GM18505 (cell line): ENCODE data around the gene NBEA.

Experiments
- ATAC-seq: cut with Tn5 transposase; IDR thresholded peaks from one replicate; pipeline ENCODE4 v1.9.1; 2021; ENCODE audit not compliant: unreplicated experiment
- POLR2A ChIP-seq: IDR thresholded peaks from 4 replicates; pipeline ENCODE4 v1.6.1; 2011; ENCODE audit warnings: borderline replicate concordance; ENCODE audit not compliant: insufficient read depth, insufficient read length; ENCODE audit errors: extremely low read depth

NBEA gene

GRCh38 chr13:35499676-35500075, 557.6 kb downstream of the NBEA start:
- no peak for ATAC-seq
- TF ChIP-seq POLR2A: no peak

GRCh38 chr13:35500144-35500543, 558.1 kb downstream of the NBEA start:
- no peak for TF ChIP-seq POLR2A
- no peak for ATAC-seq

- ATAC-seq: no peak
- TF ChIP-seq POLR2A: no peak
Measured at GRCh38 chr13:35501661-35502235, 559.7 kb downstream of the NBEA start.

- no peak for ATAC-seq
- TF ChIP-seq POLR2A: no peak
Measured at GRCh38 chr13:35502456-35502855, 560.4 kb downstream of the NBEA start.

- no peak for TF ChIP-seq POLR2A
- ATAC-seq: no peak
Measured at GRCh38 chr13:35512271-35512920, 570.3 kb downstream of the NBEA start.

GRCh38 chr13:35514061-35514477, 572.0 kb downstream of the NBEA start:
- ATAC-seq: no peak
- no peak for TF ChIP-seq POLR2A

GRCh38 chr13:35514801-35515502, 572.9 kb downstream of the NBEA start:
- no peak for TF ChIP-seq POLR2A
- ATAC-seq: no peak

GRCh38 chr13:35518337-35518946, 576.4 kb downstream of the NBEA start:
- TF ChIP-seq POLR2A: no peak
- no peak for ATAC-seq

GRCh38 chr13:35524171-35524570, 582.1 kb downstream of the NBEA start:
- no peak for TF ChIP-seq POLR2A

GRCh38 chr13:35526577-35526976, 584.5 kb downstream of the NBEA start:
- no peak for TF ChIP-seq POLR2A
- ATAC-seq: no peak

More at GRCh38 chr13:35524171-35524570, 582.1 kb downstream of the NBEA start:
- no peak for ATAC-seq

GRCh38 chr13:35527451-35527850, 585.4 kb downstream of the NBEA start:
- no peak for ATAC-seq
- no peak for TF ChIP-seq POLR2A

GRCh38 chr13:35530147-35530546, 588.1 kb downstream of the NBEA start:
- ATAC-seq: no peak
- no peak for TF ChIP-seq POLR2A

- TF ChIP-seq POLR2A: no peak
- no peak for ATAC-seq
Measured at GRCh38 chr13:35530581-35530980, 588.5 kb downstream of the NBEA start.

- ATAC-seq: no peak
- no peak for TF ChIP-seq POLR2A
Measured at GRCh38 chr13:35531526-35531925, 589.5 kb downstream of the NBEA start.

GRCh38 chr13:35534343-35534742, 592.3 kb downstream of the NBEA start:
- no peak for TF ChIP-seq POLR2A
- no peak for ATAC-seq

- no peak for TF ChIP-seq POLR2A
- ATAC-seq: no peak
Measured at GRCh38 chr13:35548790-35549189, 606.7 kb downstream of the NBEA start.
